Brain pericyte (primary cell): ENCODE results near the gene SCN4A.
"Not testable (repeated sequence)": the region's sequence is repeated elsewhere in the genome, so short reads cannot be mapped to it uniquely, and the experiment has no call there.

Experiments used
- DNase-seq: peaks from one replicate; pipeline ENCODE4 v3.0.0-alpha.2; 2012; ENCODE audit warnings: low read depth, low spot score

SCN4A gene

GRCh38 chr17:63984651-63985386, 12.1 kb upstream of the SCN4A start:
- DNase-seq: peak; percentile 42

DNA sequence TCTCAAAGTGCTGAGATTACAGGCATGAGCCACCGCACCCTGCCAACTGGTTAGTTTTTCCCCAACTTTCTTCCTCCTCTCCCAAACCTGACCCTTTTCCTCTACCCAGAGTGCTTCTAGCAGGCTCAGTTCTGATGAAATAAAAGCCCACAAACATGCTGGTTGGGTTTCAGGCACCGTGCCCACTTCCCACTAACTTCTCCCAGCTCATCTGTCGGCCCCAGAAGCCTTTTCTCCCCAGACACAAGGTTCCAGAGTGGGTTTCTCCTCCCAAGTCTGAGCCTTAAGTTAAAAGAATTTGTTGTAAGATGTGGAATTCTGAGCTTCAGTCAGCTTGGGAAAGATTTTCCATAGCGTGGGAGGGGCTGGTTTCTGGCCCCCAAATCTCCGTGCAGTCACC, 11.5 kb upstream of the SCN4A start:
- no peak for DNase-seq

GRCh38 chr17:63983320-63983719, 10.6 kb upstream of the SCN4A start:
- no peak for DNase-seq

DNA sequence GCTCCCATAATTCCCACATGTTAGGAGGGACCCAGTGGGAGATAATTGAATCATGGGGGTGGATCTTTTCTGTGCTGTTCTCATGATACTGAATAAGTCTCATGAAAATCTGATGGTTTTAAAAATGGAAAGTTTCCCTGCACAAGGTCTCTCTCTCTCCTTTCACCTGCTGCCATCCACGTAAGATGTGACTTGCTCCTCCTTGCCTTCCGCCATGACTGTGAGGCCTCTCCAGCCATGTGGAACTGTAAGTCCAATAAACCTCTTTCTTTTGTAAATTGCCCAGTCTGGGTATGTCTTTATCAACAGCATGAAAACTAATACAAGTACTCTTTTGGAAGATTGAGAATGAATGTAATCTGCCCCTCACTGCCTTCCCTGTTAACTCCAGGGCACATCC, 9.9 kb upstream of the SCN4A start:
- DNase-seq: not testable (repeated sequence)

GRCh38 chr17:63978272-63979200, 5.8 kb upstream of the SCN4A start:
- no peak for DNase-seq

GRCh38 chr17:63976702-63977101, 4.0 kb upstream of the SCN4A start:
- DNase-seq: no peak

- no peak for DNase-seq
Observed at GRCh38 chr17:63975541-63976092, 2.9 kb upstream of the SCN4A start.

GRCh38 chr17:63974594-63975192, 2.0 kb upstream of the SCN4A start:
- no peak for DNase-seq

DNA sequence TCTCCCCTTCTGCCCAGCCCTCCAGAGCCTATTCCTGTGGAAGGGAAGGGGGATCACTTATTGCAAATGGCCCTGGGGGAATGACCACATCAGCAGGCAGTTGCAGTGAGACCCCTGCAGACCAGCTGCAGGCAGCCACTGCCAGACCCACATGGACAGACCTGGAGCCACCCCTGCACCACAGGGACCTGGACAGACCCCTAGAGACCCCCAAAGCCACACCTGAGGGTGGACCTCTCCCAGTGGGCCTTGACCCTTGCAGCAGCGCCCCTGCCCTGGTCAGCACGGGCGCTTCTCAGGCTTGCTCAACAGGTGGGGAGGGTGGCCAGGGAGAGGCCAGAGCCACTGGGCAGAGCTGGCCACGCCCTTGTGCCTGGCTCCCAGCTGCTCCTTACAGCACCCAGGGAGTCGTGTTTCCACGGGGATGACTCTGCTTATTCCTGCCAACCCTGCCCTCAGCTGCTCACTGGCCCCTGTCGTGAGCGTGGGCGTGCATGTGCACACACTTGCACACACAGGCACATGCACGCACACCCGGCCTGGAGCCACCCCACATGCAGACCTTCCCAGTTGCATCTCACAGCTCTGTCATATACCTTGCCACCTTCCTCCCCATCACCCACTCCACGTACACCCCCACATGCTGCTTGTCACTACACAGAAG, 1.3 kb upstream of the SCN4A start:
- no peak for DNase-seq

- DNase-seq: no peak
Observed at GRCh38 chr17:63973247-63973646, 529 bp upstream of the SCN4A start.

GRCh38 chr17:63969278-63969677, 3.4 kb downstream of the SCN4A start:
- no peak for DNase-seq

DNA sequence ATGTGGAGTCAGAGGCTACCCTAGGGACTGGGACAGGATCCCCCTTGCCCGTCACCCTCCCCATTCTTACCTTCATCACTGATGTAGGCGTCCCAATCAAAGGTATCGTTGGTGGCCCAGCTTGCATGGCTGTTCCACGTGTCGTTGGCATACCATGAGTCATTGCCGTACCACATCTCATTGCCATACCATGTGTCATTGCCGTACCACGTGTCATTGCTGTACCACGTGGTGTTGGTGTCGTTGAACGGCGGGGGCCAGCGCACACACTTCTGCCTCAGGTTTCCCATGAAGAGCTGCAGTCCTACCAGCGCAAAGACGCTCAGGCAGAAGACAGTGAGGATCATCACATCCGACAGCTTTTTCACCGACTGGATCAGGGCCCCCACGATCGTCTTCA, 4.8 kb downstream of the SCN4A start:
- no peak for DNase-seq

DNA sequence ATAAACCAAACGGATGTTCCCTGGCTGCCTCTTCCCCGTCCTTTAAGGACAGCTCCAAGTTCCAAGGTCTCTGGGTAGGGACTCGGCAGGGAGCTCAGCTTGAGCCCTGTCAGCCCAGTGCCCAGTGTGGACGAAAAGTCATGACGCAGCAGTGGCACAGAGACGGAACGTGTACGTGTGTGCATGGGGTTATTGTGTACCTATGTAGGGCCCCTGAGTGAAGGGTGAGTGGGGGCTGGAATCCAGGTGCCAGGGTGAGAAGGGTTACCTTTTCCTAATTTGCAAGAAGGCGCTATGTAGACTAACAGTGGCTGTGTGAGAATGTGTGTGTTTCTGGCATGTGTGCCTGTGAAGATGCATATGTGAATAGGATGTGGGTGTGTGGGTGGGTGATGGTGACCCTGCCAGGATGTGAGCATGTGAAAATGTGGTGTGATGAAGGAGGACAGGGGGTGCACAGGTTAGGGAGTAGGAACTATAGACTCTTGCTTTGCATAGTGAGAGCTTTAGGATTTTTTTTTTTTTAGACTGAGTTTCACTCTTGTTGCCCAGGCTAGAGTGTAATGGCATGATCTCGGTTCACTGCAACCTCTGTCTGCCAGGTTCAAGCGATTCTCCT, 6.0 kb downstream of the SCN4A start:
- DNase-seq: no peak

- DNase-seq: no peak
Observed at GRCh38 chr17:63963123-63963522, 9.6 kb downstream of the SCN4A start.

DNA sequence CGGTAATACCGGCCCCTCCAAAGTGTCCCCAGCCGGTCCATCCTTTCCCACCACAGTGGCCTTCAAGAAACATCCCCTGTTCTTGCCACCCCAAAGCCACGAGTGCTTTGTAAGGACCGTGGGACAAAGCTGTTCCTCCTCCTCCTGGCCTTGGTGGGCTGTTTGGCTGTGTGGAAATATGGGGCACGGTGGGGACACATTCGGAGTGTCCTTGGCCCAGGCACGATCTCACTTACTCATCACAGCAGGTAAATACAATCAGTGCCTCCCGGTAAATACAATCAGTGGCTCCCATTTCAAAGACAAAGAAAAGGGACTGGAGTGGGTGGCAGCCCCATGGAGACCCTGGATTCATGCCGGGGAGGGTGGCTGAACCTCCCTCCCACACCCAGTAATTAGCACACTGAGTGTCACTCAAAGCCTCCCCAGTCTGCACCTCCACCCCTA, 10.4 kb downstream of the SCN4A start:
- no peak for DNase-seq

DNA sequence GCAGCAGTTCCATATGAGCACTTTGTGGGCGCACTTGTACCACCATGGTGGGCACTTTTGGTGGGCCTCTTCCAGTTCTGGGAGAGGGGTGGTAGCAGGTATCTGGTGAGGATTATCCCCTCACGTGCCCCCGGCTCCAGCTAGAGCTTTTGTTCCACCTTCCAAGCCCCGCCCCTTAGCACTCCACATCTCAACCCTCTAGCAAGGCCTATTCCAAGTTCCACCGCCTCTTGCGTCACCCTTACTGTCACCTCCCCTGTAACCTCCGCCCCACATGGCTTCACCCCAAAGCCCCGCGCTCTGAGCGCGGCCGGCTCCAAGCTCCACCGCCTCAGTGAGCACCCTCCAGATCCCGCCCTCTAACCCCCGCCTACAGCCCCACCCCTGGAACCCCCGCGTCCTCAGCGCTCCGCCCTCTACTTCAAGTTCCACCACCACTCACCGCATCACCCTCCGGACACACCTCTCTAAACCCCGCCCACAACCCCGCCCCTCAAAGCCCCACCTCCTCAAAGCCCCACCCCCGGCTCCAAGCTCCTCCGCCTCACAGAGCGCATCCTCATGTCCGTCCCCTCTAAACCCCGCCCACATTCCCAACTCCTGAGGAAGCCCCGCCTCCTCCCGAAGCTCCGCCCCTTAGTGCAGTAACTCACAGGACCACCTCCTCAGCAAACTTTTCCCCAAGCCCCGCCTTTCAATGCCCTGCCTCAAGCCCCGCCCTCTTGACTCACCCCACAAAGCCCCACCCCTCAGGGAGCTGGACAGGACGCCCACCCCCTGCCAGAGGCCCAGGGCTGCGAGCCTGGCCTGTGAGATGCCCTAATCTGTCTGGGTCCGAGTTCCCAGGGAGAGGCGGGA, 11.1 kb downstream of the SCN4A start:
- no peak for DNase-seq

DNA sequence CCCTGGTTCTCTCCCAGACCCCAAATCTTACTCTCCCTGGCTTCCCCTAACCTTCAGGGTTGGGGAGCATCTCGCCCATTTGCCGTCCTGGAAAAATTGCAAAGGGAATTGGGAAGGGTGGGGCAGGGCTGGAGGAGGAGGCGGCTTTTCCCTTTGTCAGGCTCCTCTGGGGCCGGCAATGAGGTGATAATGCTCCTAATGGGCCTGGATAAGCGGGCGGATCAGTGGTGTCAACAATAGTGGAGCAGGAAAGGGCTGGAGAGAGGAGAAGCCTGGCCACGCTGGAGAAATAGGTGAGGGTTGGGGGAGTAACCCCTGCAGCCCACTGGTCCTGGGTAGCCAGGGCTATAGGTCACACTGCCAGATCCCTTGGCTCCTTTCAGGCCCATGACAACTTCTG, 12.3 kb downstream of the SCN4A start:
- DNase-seq: no peak

DNA sequence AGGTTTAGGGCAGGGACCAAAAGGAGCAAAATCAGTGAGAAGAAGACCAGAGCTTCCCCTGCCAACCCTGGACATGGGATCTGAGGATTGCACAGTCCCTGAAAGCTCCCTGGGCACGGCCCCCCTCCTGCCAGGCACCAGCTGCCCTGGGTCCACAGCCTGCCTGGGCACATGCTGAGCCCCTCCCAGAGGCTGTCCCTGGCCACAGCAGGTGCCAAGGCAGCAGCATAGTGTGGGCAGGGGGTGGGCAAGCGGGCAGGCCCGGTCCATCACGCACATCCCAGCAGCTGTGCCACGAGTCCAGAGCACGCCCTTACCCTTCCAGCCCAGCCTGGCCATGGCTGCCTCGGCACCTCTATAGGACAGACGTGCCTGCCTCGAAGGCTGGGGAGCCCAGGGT, 12.7 kb downstream of the SCN4A start:
- DNase-seq: no peak

- no peak for DNase-seq
Observed at GRCh38 chr17:63956296-63956920, 16.3 kb downstream of the SCN4A start.

DNA sequence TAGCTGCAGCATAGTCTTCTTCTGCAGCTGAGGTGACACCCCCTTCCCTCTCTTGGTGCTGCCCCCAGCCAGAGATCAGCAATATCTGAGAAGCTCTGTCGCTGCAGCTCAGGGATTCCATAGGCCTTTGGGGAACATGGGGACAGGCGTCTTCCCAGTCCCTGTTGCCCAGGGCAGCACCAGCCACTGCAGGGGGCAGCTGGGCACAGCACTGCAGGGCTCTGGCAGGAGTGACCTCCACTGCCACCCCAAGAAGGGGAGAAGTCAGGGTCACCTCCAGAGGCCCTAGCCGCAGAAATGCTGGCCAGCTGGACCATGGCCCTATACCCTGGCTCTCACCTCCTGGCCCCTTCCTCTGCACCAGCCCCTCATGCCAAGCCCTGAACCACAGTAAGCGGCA, 16.9 kb downstream of the SCN4A start:
- DNase-seq: no peak
